BE2C (cell line): Measurements from ENCODE around the gene KIF16B.

Experiments used
- DNase-seq: peaks from one replicate; pipeline ENCODE4 v3.0.0-alpha.2; 2020
- H3K27me3 ChIP-seq: fragments of 250-450 bp; sonication (Bioruptor Pico); 2 replicates; pipeline ENCODE4 v1.5.1; 2020; ENCODE audit warnings: mild to moderate bottlenecking
- H3K36me3 ChIP-seq: fragments of 250-450 bp; sonication (Bioruptor Pico); 2 replicates; pipeline ENCODE4 v1.5.1; 2020; ENCODE audit warnings: mild to moderate bottlenecking
- H3K4me1 ChIP-seq: fragments of 250-450 bp; sonication (Bioruptor Pico); 2 replicates; pipeline ENCODE4 v1.5.1; 2020
- H3K4me3 ChIP-seq: 2 replicates; pipeline ENCODE4 v1.5.1; 2011; ENCODE audit warnings: low read depth, low read length
- H3K9me3 ChIP-seq: fragments of 250-450 bp; sonication (Bioruptor Pico); 2 replicates; pipeline ENCODE4 v1.5.1; 2020
- CTCF ChIP-seq: IDR thresholded peaks from 2 replicates; pipeline ENCODE4 v1.5.1; 2012; ENCODE audit warnings: mild to moderate bottlenecking, low read depth, low read length

Gene KIF16B

GRCh38 chr20:16451001-16451400 is 122.2 kb downstream of the KIF16B start:
- no peaks in the 10 kb centered on the region for H3K27me3 ChIP-seq
- no peak for DNase-seq
- H3K4me1 ChIP-seq, result peaks cover 4% of the 10 kb centered on the region; the same call in 1 of the 2 replicates
- H3K9me3 ChIP-seq, result no peaks in the 10 kb centered on the region
- H3K4me3 ChIP-seq, result no peak overlapping the region
- no peaks in the 10 kb centered on the region for H3K36me3 ChIP-seq
- TF ChIP-seq CTCF, result no peak

- H3K27me3 ChIP-seq, result no peaks in the 10 kb centered on the region
- no peak for DNase-seq
- no peaks in the 10 kb centered on the region for H3K36me3 ChIP-seq
- H3K4me1 ChIP-seq, result peaks cover 4% of the 10 kb centered on the region; the same call in 1 of the 2 replicates
- no peak overlapping the region for H3K4me3 ChIP-seq
- H3K9me3 ChIP-seq, result no peaks in the 10 kb centered on the region
- no peak for TF ChIP-seq CTCF
These were observed 126.3 kb downstream of the KIF16B start for GRCh38 chr20:16446991-16447390.

- Histone ChIP-seq H3K4me1 (peaks cover 4% of the 10 kb centered on the region; the same call in 1 of the 2 replicates), H3K9me3 (no peaks in the 10 kb centered on the region), H3K36me3 (no peaks in the 10 kb centered on the region), H3K4me3 (no peak overlapping the region), H3K27me3 (no peaks in the 10 kb centered on the region)
- no peak for TF ChIP-seq CTCF
- DNase-seq, result no peak
These were observed 127.0 kb downstream of the KIF16B start for GRCh38 chr20:16446246-16446645.

- H3K36me3 ChIP-seq, result no peaks in the 10 kb centered on the region
- H3K9me3 ChIP-seq, result no peaks in the 10 kb centered on the region
- no peak for TF ChIP-seq CTCF
- no peak overlapping the region for H3K4me3 ChIP-seq
- peaks cover 4% of the 10 kb centered on the region; the same call in 1 of the 2 replicates for H3K4me1 ChIP-seq
- no peaks in the 10 kb centered on the region for H3K27me3 ChIP-seq
- no peak for DNase-seq
These were observed 127.8 kb downstream of the KIF16B start for GRCh38 chr20:16445482-16445881.

- H3K27me3 ChIP-seq, result no peaks in the 10 kb centered on the region
These were observed 129.0 kb downstream of the KIF16B start for GRCh38 chr20:16444057-16444777.

More at GRCh38 chr20:16444057-16444777, 129.0 kb downstream of the KIF16B start:
- Histone ChIP-seq H3K9me3 (no peaks in the 10 kb centered on the region), H3K4me3 (no peak overlapping the region), H3K36me3 (no peaks in the 10 kb centered on the region), H3K4me1 (peaks cover 4% of the 10 kb centered on the region; the same call in 1 of the 2 replicates)
- DNase-seq, result no peak
- TF ChIP-seq CTCF, result no peak
